Daoy (cell line): Measurements from ENCODE around the gene SLC6A6. TPM values are rescaled to one million over a fixed set of nuclear protein-coding genes. Genes with fewer than 3 reads are reported as not detected.
"Not testable (repeated sequence)": the region's sequence is repeated elsewhere in the genome, so short reads cannot be mapped to it uniquely, and the experiment has no call there.

ENCODE experiments used
- DNase-seq: peaks from one replicate; pipeline ENCODE4 v3.0.0-alpha.2; 2015; ENCODE audit warnings: low read depth
- total RNA-seq: library from RNA; depleted of rRNA; stranded (reverse); fragments of >200 nt; shearing (Covaris generic); gene quantifications from 2 replicates; pipeline ENCODE4 v1.2.3, GENCODE V29; 2014

SLC6A6 gene
- total RNA-seq, 1 experiment from 2014 or later = 10.8 TPM

GRCh38 chr3:14505803-14506500 is 103.5 kb downstream of the SLC6A6 start:
- DNase-seq = no peak

- DNase-seq = no peak
These were observed 104.4 kb downstream of the SLC6A6 start for GRCh38 chr3:14506626-14507304.

DNA sequence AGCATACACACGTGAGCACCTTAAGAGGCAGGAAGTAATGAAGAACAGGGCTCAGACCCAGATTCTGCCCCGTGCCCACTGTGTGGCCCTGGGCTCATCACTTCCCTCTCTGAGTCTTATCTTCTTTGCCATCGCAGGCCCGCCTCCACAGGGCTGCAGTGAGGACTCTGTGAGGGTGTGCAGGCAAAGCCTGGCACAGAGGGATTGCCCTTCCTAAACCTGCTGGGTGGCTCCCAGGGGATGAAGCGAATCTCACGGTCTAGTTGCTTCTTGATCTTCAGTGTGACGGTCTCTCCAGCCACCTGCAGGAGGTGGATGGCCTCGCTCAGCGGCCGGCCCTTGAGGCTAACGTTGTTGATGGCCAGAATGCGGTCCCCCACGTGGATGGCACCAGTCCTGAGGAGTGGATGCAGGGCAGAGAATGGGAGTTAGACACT is 104.9 kb downstream of the SLC6A6 start:
- DNase-seq = no peak

DNA sequence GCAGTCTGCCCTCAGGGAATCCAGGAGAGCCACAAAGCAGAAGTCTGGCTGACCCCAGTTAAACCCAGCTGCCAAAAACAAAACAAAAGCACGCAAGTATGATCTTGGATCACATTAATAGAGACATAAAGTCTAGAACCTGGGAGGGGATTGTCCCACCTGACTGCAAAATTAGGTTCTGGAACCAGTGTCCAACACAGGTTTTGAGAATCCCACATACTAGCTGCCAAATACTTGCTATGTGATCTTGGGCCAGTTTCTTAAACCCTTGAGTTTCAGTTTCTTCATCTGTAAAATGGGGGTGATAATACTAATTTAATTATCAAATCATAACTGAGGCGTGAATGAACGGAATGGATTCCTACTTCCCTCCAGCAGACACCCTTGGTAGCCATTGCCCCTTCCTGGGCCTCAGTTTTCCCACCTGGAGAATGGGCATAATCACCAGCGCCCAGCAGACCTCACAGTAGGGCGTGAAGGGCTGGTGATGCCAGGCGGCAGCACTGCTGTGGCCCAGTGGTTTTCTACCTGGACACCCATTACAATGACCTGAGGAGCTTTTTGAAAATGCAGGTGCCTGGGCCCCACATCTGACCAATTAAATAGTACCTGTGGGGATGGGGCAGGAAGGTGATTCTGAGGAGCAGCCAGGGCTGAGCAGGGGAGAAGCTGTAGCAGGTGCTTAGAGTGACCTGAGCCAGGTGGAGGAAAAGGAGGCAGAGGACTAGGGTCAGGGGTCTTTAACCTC is 105.5 kb downstream of the SLC6A6 start:
- no peak for DNase-seq

GRCh38 chr3:14508505-14508819 is 106.1 kb downstream of the SLC6A6 start:
- no peak for DNase-seq

GRCh38 chr3:14508966-14509795 is 106.8 kb downstream of the SLC6A6 start:
- peak; percentile 59 for DNase-seq

- no peak for DNase-seq
These were observed 107.3 kb downstream of the SLC6A6 start for GRCh38 chr3:14509796-14510100.

DNA sequence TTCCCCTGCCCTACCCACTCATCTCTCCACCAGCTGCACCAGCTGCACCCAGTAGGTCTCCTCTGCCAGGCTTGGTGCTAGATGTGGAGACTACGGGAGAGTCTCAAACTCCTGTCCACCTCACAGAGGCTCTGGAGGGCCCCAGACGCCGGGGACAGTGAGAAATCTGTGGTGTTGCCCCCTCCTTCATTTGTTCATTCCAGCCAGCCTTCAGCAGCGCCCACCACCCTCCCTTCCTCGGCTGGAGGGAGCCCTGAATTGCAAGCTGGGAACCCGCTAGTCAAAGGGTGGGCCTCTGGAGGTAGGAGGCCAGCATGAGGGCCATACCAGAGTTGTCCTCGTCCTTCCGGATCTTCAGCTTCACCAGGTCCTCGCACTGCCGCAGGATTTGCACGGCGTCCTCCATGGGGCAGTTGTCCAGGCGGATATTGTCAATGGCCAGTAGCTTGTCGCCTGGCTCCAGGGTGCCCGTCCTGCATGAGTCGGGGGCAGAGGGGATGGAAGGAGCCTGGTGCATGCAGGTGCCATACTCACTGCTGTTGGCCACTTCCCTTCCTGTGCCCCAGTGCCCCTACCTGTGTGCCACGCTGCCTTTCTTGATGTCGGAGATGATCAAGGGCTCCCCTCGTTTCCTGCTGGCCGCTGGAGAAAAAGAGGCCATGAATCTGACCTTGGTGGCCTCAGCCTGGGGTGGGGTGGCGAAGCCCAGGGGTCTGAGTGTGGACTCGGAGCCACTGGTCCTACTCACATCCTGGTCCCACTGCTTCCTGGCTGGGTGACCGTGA is 108.6 kb downstream of the SLC6A6 start:
- no peak for DNase-seq

GRCh38 chr3:14511623-14512280 is 109.3 kb downstream of the SLC6A6 start:
- no peak for DNase-seq

- no peak for DNase-seq
These were observed 110.0 kb downstream of the SLC6A6 start for GRCh38 chr3:14512281-14512941.

GRCh38 chr3:14512942-14513327 is 110.5 kb downstream of the SLC6A6 start:
- DNase-seq = no peak

- DNase-seq = no peak
These were observed 111.3 kb downstream of the SLC6A6 start for GRCh38 chr3:14513566-14514322.

- no peak for DNase-seq
These were observed 111.9 kb downstream of the SLC6A6 start for GRCh38 chr3:14514323-14514720.

DNA sequence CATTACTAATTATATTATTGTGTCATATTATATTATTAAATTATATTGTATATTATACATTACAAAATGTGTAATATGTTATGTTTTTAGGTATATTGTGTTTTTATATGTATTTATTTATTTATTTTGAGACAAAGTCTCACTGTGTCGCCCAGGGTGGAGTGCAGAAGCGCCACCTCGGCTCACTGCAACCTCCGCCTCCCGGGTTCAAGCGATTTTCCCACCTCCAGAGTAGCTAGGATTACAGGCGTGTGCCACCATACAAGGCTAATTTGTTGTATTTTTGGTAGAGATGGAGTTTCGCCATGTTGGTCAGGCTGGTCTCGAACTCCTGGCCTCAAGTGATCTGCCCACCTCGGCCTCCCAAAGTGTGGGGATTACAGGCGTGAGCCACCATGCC is 113.1 kb downstream of the SLC6A6 start:
- not testable (repeated sequence) for DNase-seq

DNA sequence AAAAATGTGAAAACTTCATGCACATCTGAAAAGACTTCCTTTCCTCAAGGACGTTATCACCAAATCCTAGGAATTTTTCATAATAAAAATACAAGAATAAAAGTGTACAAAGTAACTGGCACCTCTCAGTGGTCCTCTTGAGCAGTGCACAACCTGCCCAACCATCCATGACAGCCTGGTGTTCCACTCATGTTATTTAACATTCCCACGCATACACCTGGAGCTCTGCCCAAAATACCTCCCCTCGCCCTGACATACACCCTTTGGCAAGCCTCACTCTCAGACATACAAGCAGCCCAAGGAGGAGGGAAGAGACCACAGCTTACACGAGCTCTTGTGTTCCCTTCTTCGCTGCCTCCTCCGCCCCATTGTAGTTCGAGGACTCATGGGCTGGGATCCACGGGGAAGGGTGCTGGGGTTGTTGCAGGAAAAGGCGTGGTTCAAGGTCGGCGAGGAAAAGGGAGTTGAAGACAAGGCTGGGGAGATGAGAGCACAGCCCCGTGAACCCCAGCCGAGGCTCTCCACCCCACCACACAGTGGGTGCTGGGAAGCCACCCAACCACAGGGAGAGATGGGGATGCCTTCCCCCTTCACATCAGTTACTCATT is 114.4 kb downstream of the SLC6A6 start:
- no peak for DNase-seq

- no peak for DNase-seq
These were observed 115.4 kb downstream of the SLC6A6 start for GRCh38 chr3:14517601-14518431.

DNA sequence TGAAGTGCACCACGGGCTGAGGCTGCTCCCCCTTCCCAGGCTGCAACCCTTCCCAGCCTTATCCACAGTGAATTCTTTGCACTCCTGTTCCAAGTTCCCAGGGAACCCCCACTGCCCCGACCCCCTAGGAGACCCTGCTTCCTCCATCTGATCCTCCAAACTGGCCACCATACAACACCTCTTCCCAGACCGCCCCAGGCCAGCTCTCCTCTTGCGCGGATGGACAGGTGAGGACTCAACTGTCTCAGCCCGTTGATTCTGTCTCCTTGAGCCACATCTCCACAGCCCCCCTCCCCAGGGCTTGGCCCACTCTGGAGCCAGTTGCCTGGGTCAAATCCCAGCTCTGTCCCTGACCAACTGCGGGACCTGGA is 116.0 kb downstream of the SLC6A6 start:
- no peak for DNase-seq

- no peak for DNase-seq
These were observed 116.5 kb downstream of the SLC6A6 start for GRCh38 chr3:14518893-14519292.
